Stimulated activated CD8-positive, alpha-beta memory T cell treated with anti-CD3 and anti-CD28 coated beads, Interleukin-4, amount 100 ng/mL, for 24 hours (primary cell): ENCODE data around the gene ST7.
"Not testable (repeated sequence)": the region's sequence is repeated elsewhere in the genome, so short reads cannot be mapped to it uniquely, and the experiment has no call there.

ENCODE experiments used
- DNase-seq: peaks from one replicate; pipeline ENCODE4 v3.0.0-alpha.2; 2020; ENCODE audit warnings: low read depth

The ST7 gene

GRCh38 chr7:117030793-117031192, 77.5 kb downstream of the ST7 start:
- DNase-seq: not testable (repeated sequence)

GRCh38 chr7:117032810-117033209, 79.5 kb downstream of the ST7 start:
- DNase-seq: no peak

GRCh38 chr7:117034851-117035464, 81.7 kb downstream of the ST7 start:
- no peak for DNase-seq

- no peak for DNase-seq
Measured at GRCh38 chr7:117035465-117035862, 82.2 kb downstream of the ST7 start.

- no peak for DNase-seq
Measured at GRCh38 chr7:117036053-117036669, 82.9 kb downstream of the ST7 start.

GRCh38 chr7:117036836-117037235, 83.5 kb downstream of the ST7 start:
- no peak for DNase-seq

GRCh38 chr7:117038408-117038807, 85.1 kb downstream of the ST7 start:
- DNase-seq: no peak

GRCh38 chr7:117041007-117041406, 87.7 kb downstream of the ST7 start:
- DNase-seq: no peak

DNA sequence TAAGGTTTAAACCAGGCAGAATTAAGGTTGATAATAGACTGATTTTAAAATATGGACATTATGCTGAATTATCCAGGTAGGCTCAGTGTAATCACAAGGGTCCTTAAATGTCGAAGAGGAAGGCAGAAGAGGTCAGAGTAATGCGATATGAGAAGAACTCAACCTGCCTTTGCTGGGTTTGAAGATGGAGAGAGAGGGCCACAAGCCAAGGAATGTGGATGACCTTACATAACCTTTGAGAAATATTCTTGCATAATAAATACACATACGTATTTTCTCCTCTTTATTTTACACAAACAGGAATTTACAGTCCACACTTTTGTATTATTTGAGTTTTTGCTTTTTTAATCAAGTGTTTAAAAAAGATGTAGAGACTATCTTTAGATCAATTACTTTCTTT, 88.5 kb downstream of the ST7 start:
- no peak for DNase-seq

DNA sequence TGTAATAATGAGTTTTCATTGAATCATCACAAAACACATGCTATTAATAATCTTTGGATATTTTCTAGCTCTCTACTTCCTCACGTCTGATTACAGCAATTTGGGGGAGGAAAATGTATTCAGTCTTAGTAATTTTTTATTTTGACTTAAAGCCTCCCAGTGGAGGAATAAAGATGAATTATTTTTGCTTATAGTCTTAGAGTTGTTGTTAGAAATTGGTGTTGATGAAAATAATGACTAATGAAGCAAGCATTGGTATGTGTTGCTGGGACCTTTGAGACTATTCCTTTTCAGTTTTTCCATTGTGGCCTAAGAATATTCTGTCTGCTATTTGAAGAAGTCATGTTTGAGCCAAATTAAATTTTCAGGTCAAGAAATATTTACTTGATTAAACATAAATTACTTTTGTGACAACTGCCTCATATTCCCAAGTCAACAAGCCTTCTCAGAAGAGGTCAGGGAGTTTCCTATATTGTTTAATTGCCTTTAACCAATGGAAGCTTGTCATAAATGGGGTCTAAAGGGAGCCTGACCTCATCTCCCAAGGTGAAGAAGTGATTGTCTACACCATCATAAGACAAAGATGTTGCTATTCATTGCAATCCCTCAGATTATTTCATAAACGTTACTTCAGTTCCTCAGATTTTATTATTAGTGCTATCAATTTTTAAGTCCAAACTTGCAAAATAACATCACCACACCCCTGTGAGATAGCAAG, 90.0 kb downstream of the ST7 start:
- no peak for DNase-seq

DNA sequence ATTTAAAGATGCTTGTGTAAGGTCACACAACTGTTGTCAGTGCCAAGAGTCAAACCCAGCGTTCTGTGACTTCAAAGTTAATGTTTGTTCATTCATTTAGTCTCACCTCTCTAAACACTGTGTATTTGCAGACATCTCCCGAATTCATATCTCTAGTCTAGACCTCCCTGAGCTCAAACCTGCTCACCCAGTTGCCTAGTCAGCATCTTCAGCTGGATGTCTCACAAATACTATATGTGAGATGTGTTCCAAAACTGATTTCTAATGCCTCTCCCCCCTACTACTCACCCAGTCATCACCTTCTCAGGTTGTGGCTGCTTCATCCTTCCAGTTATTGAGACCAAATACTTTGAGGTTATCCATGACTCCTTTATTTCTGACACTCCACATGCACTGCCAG, 91.4 kb downstream of the ST7 start:
- no peak for DNase-seq

- DNase-seq: no peak
Measured at GRCh38 chr7:117045927-117046710, 92.8 kb downstream of the ST7 start.

- no peak for DNase-seq
Measured at GRCh38 chr7:117047496-117047895, 94.2 kb downstream of the ST7 start.

- DNase-seq: no peak
Measured at GRCh38 chr7:117048114-117048866, 95.0 kb downstream of the ST7 start.

DNA sequence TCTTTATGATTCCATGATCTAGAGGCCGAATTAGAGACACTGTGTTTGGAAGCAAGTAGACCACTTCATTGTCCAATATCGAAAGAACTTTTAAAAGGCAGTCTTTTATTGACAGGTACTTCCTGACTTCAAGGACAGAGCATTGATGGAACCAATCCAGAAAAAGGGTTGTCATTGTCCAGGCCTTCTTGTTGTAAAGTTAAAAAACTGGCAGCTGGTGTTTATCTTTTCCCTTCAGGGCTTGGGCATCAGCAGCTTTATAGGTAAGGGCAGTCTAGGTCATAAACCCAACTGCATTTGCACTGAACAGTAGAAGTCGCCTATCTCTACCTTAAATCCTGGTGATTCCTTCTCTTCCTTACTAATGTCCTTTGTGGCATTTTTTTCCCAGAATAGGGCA, 95.6 kb downstream of the ST7 start:
- no peak for DNase-seq

DNA sequence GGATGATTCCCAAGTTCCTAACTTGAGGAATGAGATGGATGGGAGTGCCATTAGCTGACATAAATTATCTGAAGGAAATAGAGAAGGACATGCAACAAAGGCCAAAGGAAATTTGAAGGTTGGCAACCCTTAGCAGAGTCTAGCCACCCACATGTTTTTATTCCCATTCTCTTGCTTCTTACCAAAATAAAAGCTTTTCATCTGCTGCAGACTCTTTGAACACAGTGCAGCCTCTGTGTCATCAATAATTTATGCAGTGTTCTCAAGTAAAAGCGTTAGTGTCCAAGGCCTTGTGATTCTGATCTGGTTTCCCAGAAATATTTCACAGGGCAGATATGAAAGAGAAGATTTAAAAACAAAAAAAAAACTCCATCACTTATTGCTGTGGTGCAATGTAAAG, 98.5 kb downstream of the ST7 start:
- DNase-seq: no peak

- DNase-seq: no peak
Measured at GRCh38 chr7:117053432-117053831, 100.1 kb downstream of the ST7 start.

DNA sequence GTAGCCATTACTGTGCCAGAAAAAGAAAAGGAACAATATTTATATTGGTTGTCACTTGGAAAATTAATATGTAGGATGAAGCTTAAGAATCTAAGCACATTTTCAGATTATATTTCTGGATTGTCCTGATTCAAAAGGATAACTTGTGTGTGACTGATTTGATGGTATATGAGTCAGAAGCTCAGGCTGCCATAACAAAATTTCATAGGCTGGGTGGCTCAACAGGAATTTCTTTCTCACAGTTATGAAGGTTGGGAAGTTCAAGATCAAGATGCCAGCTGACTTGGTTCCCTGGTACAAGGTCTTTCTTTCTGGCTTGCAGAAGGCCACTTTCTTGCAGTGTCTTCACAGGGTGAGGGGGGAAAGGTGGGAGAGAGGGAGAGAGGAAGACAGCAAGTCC, 108.5 kb downstream of the ST7 start:
- DNase-seq: no peak

GRCh38 chr7:117062300-117062699, 109.0 kb downstream of the ST7 start:
- DNase-seq: no peak

DNA sequence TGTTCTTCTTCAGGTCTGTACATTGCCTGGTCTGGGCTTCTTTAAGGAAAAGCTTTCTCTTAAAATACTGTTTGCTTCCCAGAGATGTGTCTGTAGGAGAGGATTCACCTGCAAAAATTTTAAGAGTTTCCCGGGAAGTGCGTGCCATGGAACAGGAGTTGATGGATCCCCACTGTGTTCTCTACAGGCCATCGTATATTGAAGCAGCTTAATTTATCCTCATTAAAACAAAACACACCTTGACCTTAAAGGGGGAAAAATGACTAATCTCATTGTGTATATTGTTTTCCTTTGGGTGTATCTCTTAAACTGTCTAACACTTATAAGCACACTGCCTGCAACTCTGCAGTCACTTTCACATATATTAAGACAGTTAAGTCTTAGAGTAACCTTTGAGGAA, 111.4 kb downstream of the ST7 start:
- DNase-seq: no peak

- DNase-seq: no peak
Measured at GRCh38 chr7:117065571-117066150, 112.4 kb downstream of the ST7 start.

- no peak for DNase-seq
Measured at GRCh38 chr7:117066668-117067067, 113.4 kb downstream of the ST7 start.
